ENCODE data around the gene UNKL.

The UNKL gene

DNA sequence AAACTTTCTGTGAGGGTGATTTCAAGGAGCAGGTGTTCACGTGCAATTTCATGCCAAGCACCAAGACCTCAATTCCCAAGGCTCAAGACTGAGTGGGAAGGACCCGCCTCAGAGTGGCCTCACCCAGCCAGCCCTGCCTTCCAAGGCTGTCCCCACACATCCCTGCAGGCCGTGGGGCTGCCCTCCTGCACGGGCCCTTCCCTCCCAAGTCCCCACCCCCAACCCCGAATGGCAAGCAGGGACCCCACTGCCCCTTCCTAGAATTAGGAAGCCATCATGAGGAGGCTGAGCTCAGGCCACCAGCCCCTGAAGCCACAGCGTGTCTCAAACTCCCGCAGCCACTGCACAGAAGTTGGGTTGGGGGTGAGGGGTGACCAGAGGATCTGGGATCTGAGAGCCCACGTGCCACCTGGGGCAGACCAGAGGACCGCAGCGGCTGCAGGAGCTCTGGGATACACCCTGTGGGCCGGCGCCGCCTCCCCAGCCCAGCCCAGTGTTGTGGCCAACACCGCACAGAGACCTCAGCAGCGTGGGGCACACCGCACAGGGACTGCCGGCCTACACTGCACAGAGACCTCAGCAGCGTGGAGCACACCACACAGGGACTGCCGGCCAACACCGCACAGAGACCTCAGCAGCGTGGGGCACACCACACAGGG, 42.1 kb downstream of the UNKL start:
- no peak for TF ChIP-seq CTCF (IDR thresholded peaks at IDR 0.05; ENCODE audit: extremely low read depth, insufficient read depth, missing control alignments)
- in situ Hi-C loops (cut with MboI; ENCODE audit: low pct_unique_long_range_greater_than_20kb, low sequenced_read_pairs, unreplicated experiment), result no loop called here

DNA sequence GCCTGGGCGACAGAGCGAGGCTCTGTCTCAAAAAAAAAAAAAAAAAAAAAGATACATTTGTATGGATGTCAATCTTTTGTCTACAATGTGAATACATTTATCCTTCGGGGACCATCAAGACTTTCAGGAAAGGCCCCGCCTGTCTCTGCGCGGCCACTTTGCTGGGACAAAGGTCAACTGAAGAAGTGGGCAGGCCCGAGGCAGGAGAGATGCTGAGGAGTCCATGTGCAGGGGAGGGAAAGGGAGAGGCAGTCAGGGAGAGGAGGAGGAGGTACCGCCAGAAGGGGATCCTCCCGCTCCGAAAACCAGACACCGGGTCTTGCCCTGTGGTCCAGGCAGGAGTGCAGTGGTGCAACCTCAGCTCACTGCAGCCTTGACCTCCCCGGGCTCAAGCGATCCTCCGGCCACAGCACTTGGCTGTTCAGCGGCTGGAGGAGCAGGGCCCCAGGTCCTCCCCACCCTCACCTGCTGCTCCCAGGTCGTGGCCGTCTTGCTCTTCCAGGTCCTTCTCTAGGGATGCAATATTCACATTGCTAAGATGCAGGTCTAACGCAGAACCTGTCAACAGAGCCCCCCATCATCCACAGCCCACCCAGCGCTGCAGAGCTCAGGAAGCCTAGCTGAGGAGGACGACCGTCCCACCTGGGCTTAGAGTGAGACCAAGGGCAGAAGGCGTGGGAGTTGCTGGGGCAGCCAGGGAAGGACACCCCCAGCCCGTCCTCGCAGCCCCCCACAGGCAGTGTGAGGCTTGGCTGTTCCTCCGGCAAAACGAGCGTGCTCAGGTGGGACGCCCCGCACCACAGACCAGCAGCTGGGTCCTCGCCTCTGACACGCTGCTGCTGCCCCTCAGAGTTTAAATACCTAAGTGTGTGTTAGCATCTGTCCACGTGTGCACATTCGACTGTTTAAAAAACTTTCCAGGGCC, 43.2 kb downstream of the UNKL start:
- in situ Hi-C loops (cut with MboI; ENCODE audit: low pct_unique_long_range_greater_than_20kb, low sequenced_read_pairs, unreplicated experiment), result no loop called here
- no peak for DNase-seq (ENCODE audit: low spot score)
- no peak for TF ChIP-seq CTCF (IDR thresholded peaks at IDR 0.05; ENCODE audit: extremely low read depth, insufficient read depth, missing control alignments)

More for the DNA sequence above, 42.1 kb downstream of the UNKL start:
- no peak for DNase-seq (ENCODE audit: low spot score)

DNA sequence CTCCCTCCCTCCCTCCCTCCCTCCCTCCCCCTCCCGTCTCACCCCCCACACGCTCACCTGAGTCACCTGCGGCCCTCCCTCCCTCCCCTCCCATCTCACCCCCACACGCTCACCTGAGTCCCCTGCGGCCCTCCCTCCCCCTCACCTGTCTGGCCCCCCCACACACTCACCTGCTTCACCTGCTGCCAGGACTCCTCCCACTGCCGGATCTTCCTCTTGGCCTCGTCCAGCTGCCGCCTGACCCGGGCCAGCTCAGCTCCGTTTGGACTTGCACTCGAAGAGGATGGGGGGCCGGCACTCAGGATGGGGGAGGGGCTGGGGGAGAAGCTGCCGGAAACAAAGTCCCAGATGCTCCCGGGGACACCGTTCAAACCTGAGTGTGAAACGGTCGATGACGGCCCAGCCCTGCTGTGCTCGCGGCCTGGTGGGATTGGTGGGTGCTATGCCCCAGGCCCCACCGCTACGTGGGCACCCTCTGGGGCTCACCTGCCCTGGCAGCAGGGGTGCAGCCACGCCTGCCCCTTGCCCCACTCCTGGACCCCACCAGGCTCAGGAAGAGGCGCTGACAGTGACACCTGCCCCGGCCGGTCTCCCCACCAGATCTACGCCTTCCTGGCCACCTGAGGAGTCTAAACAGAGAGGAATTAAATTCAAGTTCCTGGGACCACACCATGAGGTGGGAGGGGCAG, 46.9 kb downstream of the UNKL start:
- no peak for DNase-seq (ENCODE audit: low spot score)
- in situ Hi-C loops (cut with MboI; ENCODE audit: low pct_unique_long_range_greater_than_20kb, low sequenced_read_pairs, unreplicated experiment), result no loop called here
- no peak for TF ChIP-seq CTCF (IDR thresholded peaks at IDR 0.05; ENCODE audit: extremely low read depth, insufficient read depth, missing control alignments)

DNA sequence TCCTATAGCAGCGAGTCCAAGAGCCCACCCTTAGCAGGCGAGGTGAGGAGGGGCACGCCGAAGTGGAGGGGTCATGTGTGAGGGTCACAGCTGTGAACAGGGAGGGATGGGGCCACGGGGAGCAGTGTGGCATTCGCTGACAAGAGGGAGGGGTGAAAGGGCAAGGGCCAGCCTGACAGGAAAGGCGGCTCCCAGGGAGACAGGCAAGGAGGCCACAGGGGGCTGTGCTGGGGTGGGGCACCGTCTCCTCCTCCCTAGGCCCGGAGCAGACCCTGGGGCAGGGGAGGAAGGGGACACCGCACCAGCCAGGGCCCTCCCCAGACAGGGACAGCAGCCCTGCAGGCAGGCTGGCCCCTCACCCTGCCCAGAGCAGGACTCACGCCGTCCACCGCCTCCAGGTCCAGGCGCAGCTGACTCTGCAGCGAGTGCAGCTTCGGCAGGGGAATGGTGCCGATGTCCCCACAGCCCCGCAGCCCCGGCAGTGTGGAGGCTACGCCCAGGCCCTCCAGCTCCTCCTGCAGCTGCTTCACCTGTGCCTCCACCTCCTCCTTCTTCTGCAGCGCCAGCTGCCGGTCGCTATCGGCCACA, 47.7 kb downstream of the UNKL start:
- in situ Hi-C loops (cut with MboI; ENCODE audit: low pct_unique_long_range_greater_than_20kb, low sequenced_read_pairs, unreplicated experiment), result no loop called here

GRCh38 chr16:1366060-1366711, 48.3 kb downstream of the UNKL start:
- TF ChIP-seq CTCF (IDR thresholded peaks at IDR 0.05; ENCODE audit: extremely low read depth, insufficient read depth, missing control alignments), result no peak
- in situ Hi-C loops (cut with MboI; ENCODE audit: low pct_unique_long_range_greater_than_20kb, low sequenced_read_pairs, unreplicated experiment), result no loop called here
- DNase-seq (ENCODE audit: low spot score), result no peak

More for the DNA sequence above, 47.7 kb downstream of the UNKL start:
- TF ChIP-seq CTCF (IDR thresholded peaks at IDR 0.05; ENCODE audit: extremely low read depth, insufficient read depth, missing control alignments), result no peak
- no peak for DNase-seq (ENCODE audit: low spot score)

DNA sequence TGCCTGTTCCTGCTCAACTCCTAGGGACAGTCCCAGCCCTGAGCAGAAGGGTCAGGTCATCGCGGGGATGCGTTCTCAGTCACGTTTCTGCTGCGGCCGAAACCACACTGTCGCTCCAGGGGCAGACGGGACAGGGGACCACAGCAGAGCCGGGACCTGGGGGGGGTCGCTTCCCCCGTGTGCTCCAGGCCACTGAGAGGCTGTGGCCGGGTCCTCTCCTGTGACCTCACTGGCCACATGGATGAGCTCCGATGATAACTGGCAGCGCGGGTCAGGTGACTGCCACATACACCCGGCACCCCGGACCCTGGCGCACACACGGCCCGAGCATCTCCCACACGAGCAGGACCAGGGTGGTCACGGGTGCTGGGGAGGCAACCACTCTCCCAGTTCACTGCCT, 50.0 kb downstream of the UNKL start:
- in situ Hi-C loops (cut with MboI; ENCODE audit: low pct_unique_long_range_greater_than_20kb, low sequenced_read_pairs, unreplicated experiment), result no loop called here
- DNase-seq (ENCODE audit: low spot score), result no peak
- TF ChIP-seq CTCF (IDR thresholded peaks at IDR 0.05; ENCODE audit: extremely low read depth, insufficient read depth, missing control alignments), result no peak

Data from GM13977 (cell line).